Aorta (tissue), 5 donors: ENCODE results near the gene SAMM50. TPM values are rescaled to one million over a fixed set of nuclear protein-coding genes. Genes with fewer than 3 reads are reported as not detected.

Source experiments
- ATAC-seq: fragments of 200-7000 bp; cut with Tn5 transposase; one replicate; pipeline ENCODE4 v1.9.1; 2022; ENCODE audit warnings: moderate library complexity; ENCODE audit not compliant: low FRiP score
- DNase-seq, 2 donors: peaks; one replicate each; pipeline ENCODE4 v3.0.0-alpha.2; 2020
- H3K27ac ChIP-seq, 2 donors: one replicate each; pipeline ENCODE4 v1.5.1; 2013; ENCODE audit warnings: low read length in 2 of 2, mild to moderate bottlenecking in 2 of 2, moderate library complexity in 2 of 2, control low read depth in 1 of 2, inconsistent platforms in 1 of 2, low read depth in 1 of 2
- H3K27me3 ChIP-seq, 2 donors: one replicate each; pipeline ENCODE4 v1.6.1; 2013; ENCODE audit warnings: control low read depth in 1 of 2, low read length in 1 of 2, mild to moderate bottlenecking in 1 of 2, moderate library complexity in 1 of 2; ENCODE audit not compliant: insufficient read depth in 2 of 2, control insufficient read depth in 1 of 2
- H3K36me3 ChIP-seq, 2 donors: one replicate each; pipeline ENCODE4 v1.6.1; 2013; ENCODE audit warnings: control low read depth in 1 of 2, low read length in 1 of 2, mild to moderate bottlenecking in 1 of 2; ENCODE audit not compliant: insufficient read depth in 2 of 2, control insufficient read depth in 1 of 2
- H3K4me1 ChIP-seq, 2 donors: one replicate each; pipeline ENCODE4 v1.6.1; 2013; ENCODE audit warnings: low read length in 2 of 2, control low read depth in 1 of 2, mild to moderate bottlenecking in 1 of 2, moderate library complexity in 1 of 2; ENCODE audit not compliant: insufficient read depth in 2 of 2, control insufficient read depth in 1 of 2
- H3K4me3 ChIP-seq, 2 donors: one replicate each; pipeline ENCODE4 v1.5.1; 2013; ENCODE audit warnings: low read length in 2 of 2, control low read depth in 1 of 2, mild to moderate bottlenecking in 1 of 2
- H3K9me3 ChIP-seq: one replicate; pipeline ENCODE4 v1.6.1; 2013; ENCODE audit warnings: mild to moderate bottlenecking, low read length; ENCODE audit not compliant: control insufficient read depth
- WGBS, 2 donors: extraction: QIAGEN DNeasy Blood & Tissue Kit; methylation state at CpG; one replicate each; pipeline ENCODE4 v1.1.7; 2013; 5-methylcytosine and 5-hydroxymethylcytosine counted together
- intact Hi-C, 2 donors: fragments of 100-400 bp; cut with DNase I; formaldehyde crosslinking; loops; one replicate each; pipeline versions ENCODE4 v1.14.2 to v1.15.0; 2022
- polyA plus RNA-seq, 2 donors: library from polyadenylated mRNA; stranded (reverse); fragments of 200-250 nt; gene quantifications; one replicate each; pipeline ENCODE4 v1.2.3, GENCODE V29; 2013
- total RNA-seq, 2 donors: library from RNA; stranded (reverse); fragmentation: NEBNext Ultra II Directional; extraction: Animal tissue kit (Norgen Biotek cat#: 25700); gene quantifications; one replicate each; pipeline ENCODE4 v1.2.1, GENCODE V29; 2021
- donor health status: healthy with polysubstance abuse.
- donor health status: Bipolar disorder and iron deficiency.
- donor health status: DM: no; HTN: no; CAD: no.
- donor health status: DM: no; HTN: no; CAD: no.
- donor health status: DM: yes; HTN: yes; CAD: no.

Gene SAMM50
- total and polyA plus RNA-seq, 4 donors: 20.9 to 29.7 (median 29.3) TPM

DNA sequence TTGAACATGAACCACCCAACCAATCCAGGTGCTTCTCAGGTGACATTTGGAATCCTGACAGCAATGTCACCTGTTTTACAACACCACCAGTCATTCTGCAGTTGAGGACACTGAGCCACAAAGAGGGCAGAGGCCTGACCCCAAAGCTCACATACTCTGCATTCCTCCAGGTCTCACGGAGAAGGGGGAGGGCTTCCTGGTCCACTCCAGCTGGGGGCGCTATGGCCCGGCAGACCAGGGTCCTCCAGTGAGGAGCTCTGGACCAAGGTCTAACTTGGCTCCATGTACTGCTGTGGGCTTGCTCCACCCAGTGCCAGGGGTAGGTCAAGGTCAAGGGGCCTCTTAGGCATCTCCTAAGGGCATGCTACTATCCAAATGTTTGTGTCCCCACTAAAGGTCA, 33.1 kb upstream of the SAMM50 start:
- Histone ChIP-seq H3K4me1 (no peaks in the 10 kb centered on the region), H3K9me3 (no peaks in the 10 kb centered on the region), H3K27ac (no peak overlapping the region), H3K27me3 (no peaks in the 10 kb centered on the region), H3K4me3 (no peak overlapping the region), H3K36me3 (no peaks in the 10 kb centered on the region)
- 45 to 81% methylated on average over 3 of the region's 3 CpGs for WGBS, 2 donors
- ATAC-seq: no peak
- DNase-seq: no peak
- intact Hi-C loops: no loop called here

DNA sequence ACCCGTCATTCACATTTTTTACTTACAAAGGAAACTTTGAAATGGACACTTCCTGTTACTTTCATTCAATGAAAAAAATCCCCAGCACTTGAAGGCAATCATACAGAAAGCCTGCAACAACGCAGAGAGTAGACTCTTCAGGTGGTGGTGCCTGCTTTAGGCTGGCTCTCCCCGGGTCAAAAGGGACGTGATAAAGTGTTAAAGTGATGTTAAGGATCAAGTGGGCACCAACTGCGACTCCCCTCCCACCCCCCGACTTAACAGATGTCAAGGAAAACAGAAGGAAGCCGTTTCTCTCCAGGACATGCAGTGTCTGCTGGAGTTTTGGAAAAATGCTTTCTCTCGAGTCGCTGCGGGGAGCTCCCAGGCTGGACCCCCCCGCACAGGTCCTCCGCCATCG, 32.1 kb upstream of the SAMM50 start:
- 1 to 3% methylated on average over 13 of the region's 13 CpGs for WGBS, 2 donors
- no peak for ATAC-seq
- no peaks in the 10 kb centered on the region for H3K27me3 ChIP-seq
- intact Hi-C loops: no loop called here
- H3K4me3 ChIP-seq: peak overlapping the region in 1 of 2 donors; percentile 22
- no peak overlapping the region for H3K27ac ChIP-seq
- no peaks in the 10 kb centered on the region for H3K9me3 ChIP-seq
- no peak for DNase-seq
- no peaks in the 10 kb centered on the region for H3K4me1 ChIP-seq
- H3K36me3 ChIP-seq: no peaks in the 10 kb centered on the region

DNA sequence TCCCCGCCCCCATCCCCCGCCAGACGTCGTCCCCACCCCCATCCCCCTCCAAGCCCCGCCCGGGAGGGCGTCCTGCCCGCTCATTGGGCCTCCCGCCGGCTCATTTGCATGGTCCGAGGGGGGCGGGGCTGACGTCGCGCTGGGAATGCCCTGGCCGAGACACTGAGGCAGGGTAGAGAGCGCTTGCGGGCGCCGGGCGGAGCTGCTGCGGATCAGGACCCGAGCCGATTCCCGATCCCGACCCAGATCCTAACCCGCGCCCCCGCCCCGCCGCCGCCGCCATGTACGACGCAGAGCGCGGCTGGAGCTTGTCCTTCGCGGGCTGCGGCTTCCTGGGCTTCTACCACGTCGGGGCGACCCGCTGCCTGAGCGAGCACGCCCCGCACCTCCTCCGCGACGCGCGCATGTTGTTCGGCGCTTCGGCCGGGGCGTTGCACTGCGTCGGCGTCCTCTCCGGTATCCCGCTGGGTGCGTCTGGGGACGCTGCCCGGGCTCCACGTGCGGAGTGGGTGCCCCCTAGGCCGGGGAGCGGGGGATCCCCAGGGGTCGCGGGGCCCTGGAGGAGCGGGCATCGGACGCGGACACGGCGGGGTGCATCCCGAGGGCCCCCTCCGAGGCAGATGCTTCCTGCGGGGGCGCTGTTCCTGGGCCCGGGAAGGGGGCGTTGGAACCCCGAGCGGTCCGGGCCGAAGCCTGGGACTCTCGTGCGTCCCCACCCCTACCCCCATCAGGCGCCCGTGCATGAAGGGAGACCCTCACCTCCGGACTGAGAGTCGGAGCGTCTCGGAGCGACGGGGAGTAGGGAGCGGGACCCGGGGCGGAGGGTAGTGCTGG, 31.4 kb upstream of the SAMM50 start, which contains the start of gene PNPLA3:
TSS of gene PNPLA3 (plus strand) at position 175 of the 834 bp plus-strand sequence. CDS start at position 282, 107 bp downstream.
- peak; percentile 76 for ATAC-seq
- Histone ChIP-seq H3K9me3 (no peaks in the 10 kb centered on the region), H3K4me1 (no peaks in the 10 kb centered on the region), H3K36me3 (no peaks in the 10 kb centered on the region), H3K27me3 (no peaks in the 10 kb centered on the region), H3K27ac (no peak within 1 kb of the TSS), H3K4me3 (peak within 1 kb of the TSS; percentile 22)
- WGBS, 2 donors: 1 to 2% methylated on average over 79 to 100 of the region's 100 CpGs
- DNase-seq: peak; percentile 92
- intact Hi-C loops: no loop called here

DNA sequence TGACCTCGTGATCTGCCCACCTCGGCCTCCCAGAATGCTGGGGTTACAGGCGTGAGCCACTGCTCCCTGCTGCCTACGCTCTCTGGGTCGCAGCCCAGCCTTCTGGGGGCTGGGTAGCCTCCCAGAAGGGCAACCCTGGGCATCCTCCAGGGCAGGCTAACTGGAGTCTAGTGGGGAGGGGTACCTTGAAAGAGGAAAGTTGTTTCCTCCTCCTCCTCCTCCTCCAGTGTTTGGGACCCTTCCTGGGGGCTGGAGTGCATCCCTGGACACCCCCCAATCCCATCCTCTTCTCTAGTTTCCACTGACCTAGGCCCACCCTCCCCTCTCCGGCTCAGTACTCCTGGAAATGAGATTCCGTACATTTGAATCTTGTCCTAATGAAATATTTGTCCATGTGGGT, 30.4 kb upstream of the SAMM50 start:
- 57 to 65% methylated on average over 7 of the region's 7 CpGs for WGBS, 2 donors
- DNase-seq (no peak), ATAC-seq (no peak)
- H3K9me3 ChIP-seq: no peaks in the 10 kb centered on the region
- H3K4me1 ChIP-seq: no peaks in the 10 kb centered on the region
- no peaks in the 10 kb centered on the region for H3K36me3 ChIP-seq
- intact Hi-C loops: no loop called here
- no peaks in the 10 kb centered on the region for H3K27me3 ChIP-seq
- no peak overlapping the region for H3K4me3 ChIP-seq
- no peak overlapping the region for H3K27ac ChIP-seq

DNA sequence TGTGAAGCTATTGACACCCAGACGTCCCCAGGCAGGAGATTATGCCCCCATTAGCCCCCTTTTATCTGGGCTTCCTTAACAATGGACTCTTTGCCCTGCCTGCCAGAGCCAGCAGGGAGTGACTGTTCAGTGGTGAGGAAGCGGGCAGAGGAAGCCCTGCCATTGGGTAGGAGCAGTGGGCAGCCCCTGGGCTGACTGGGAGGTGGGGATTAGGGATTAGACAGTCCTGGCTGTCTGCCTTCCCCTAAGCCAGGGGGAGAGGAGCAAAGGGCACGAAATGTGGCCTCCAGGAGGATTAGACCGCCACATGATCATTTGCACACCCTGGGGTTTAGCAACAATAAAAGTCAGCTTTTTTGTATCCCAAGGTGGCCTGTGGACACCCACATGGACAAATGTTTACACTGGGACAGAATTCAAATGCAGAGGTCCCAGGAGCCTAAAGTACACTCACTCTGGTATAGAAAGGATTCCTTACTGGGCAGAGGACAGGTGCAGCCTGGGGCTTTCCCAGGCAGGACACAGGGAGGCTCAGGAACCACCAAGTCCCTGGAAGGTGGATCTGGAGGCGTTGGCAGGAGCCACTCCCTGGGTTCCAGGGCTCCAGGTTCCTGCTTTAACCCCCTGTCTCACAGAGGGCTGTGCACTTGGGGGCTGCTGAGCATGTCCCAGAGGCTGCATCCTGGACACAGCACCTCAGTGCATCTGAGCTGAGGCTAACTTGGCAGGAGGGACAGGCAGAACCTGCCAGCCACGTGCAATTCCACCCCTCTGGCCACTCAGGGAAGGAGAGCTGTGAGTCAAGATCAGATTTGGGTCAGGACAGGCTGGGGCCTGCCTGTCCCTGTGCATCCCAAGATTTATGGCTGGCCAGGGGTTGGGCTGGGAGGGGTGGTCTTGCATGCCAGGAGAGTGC, 29.6 kb upstream of the SAMM50 start:
- WGBS, 2 donors: 78 to 80% methylated on average over 6 of the region's 6 CpGs
- Histone ChIP-seq H3K36me3 (no peaks in the 10 kb centered on the region), H3K27ac (no peak overlapping the region), H3K4me3 (no peak overlapping the region), H3K27me3 (no peaks in the 10 kb centered on the region), H3K9me3 (no peaks in the 10 kb centered on the region), H3K4me1 (no peaks in the 10 kb centered on the region)
- ATAC-seq (no peak), DNase-seq (no peak)
- intact Hi-C loops: no loop called here

DNA sequence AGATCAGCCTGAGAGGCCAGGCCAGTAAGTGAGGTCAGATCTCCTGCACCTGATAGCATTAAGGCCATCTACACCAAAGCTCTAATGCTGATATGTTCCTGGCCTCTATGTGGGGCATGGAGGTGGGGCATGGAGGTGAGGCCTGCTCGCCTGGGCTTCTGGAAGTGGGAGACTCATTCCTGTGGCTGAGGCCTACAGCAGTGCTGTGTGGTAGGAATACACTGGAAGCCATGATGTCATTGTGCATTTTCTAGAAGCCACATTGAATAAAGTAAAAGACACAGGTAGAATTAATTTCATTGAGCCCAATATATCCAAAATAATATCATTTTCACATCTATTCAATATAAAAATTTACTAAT, 28.9 kb upstream of the SAMM50 start:
- no peak for ATAC-seq

DNA sequence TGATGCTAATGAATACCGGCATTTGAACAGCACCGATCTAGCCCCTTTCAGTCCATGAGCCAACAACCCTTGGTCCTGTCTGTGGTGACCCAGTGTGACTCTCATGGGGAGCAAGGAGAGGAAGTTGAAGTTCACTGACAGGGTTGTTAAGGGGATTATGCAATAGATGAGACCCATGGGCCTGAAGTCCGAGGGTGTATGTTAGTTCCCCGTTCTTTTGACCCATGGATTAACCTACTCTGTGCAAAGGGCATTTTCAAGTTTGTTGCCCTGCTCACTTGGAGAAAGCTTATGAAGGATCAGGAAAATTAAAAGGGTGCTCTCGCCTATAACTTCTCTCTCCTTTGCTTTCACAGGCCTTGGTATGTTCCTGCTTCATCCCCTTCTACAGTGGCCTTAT, 26.8 kb upstream of the SAMM50 start:
- intact Hi-C loops: no loop called here
- ATAC-seq (no peak), DNase-seq (no peak)
- 81 to 84% methylated on average over 5 of the region's 5 CpGs for WGBS, 2 donors
- Histone ChIP-seq H3K4me1 (no peaks in the 10 kb centered on the region), H3K27ac (no peak overlapping the region), H3K4me3 (no peak overlapping the region), H3K27me3 (no peaks in the 10 kb centered on the region), H3K9me3 (no peaks in the 10 kb centered on the region), H3K36me3 (no peaks in the 10 kb centered on the region)

More for the DNA sequence above, 28.9 kb upstream of the SAMM50 start:
- intact Hi-C loops: no loop called here
- WGBS, 2 donors: 91 to 92% methylated on average over 1 of the region's 1 CpG
- Histone ChIP-seq H3K4me1 (no peaks in the 10 kb centered on the region), H3K9me3 (no peaks in the 10 kb centered on the region), H3K4me3 (no peak overlapping the region), H3K27me3 (no peaks in the 10 kb centered on the region), H3K36me3 (no peaks in the 10 kb centered on the region), H3K27ac (no peak overlapping the region)
- DNase-seq: no peak

DNA sequence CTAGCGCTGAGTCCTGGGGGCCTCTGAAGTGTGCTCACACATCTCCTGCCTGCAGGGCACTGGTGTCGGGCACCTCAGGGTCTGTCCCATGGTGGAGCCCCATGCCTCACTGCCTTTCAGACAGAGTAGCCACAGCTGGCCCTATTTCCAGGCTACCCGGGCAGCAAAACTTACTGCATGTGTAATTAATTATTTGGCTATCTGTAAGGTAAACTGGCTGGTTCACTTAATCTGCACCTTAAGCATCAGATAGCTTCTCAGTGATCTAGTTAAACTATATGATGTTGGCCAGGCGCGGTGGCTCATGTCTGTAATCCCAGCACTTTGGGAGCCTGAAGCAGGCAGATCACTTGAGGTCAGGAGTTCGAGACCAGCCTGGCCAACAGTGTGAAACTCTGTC, 26.3 kb upstream of the SAMM50 start:
- Histone ChIP-seq H3K9me3 (no peaks in the 10 kb centered on the region), H3K36me3 (no peaks in the 10 kb centered on the region), H3K4me1 (no peaks in the 10 kb centered on the region), H3K27ac (no peak overlapping the region), H3K27me3 (no peaks in the 10 kb centered on the region), H3K4me3 (no peak overlapping the region)
- ATAC-seq: no peak
- no peak for DNase-seq
- intact Hi-C loops: no loop called here
- WGBS, 2 donors: 88 to 90% methylated on average over 6 of the region's 6 CpGs
